HAP-1 (cell line): ENCODE results near the gene KLRC2.
"Not testable (repeated sequence)": the region's sequence is repeated elsewhere in the genome, so short reads cannot be mapped to it uniquely, and the experiment has no call there.

Source experiments
- DNase-seq, 2 experiments: peaks; one replicate each; pipeline ENCODE4 v3.0.0-alpha.2; 2016 to 2020; ENCODE audit warnings: low spot score in 2 of 2
- H3K27me3 ChIP-seq: fragments of 250-450 bp; sonication (Bioruptor Pico); 2 replicates; pipeline ENCODE4 v1.5.1; 2020; ENCODE audit warnings: low read depth, mild to moderate bottlenecking, moderate library complexity
- H3K36me3 ChIP-seq: fragments of 250-450 bp; sonication (Bioruptor Pico); replicated peaks from 2 replicates; pipeline ENCODE4 v1.5.1; 2020; ENCODE audit warnings: mild to moderate bottlenecking
- H3K4me1 ChIP-seq: fragments of 250-450 bp; sonication (Bioruptor Pico); 2 replicates; pipeline ENCODE4 v1.5.1; 2020; ENCODE audit warnings: mild to moderate bottlenecking
- H3K4me3 ChIP-seq: fragments of 250-450 bp; sonication (Bioruptor Pico); 2 replicates; pipeline ENCODE4 v1.5.1; 2020; ENCODE audit warnings: mild to moderate bottlenecking, moderate library complexity
- H3K9me3 ChIP-seq: fragments of 250-450 bp; sonication (Bioruptor Pico); 2 replicates; pipeline ENCODE4 v1.5.1; 2020; ENCODE audit warnings: mild to moderate bottlenecking, moderate library complexity
- in situ Hi-C: fragments of 300-500 bp; cut with MboI; formaldehyde crosslinking; loops from 3 replicates; pipeline ENCODE4 v1.14.3; 2020; ENCODE audit warnings: low sequenced_read_pairs, inconsistent platforms, mixed read lengths

Gene KLRC2

GRCh38 chr12:10395390-10395998, 40.3 kb downstream of the KLRC2 start:
- Histone ChIP-seq H3K4me1 (no peaks in the 10 kb centered on the region; the same call in 1 of the 2 replicates), H3K27me3 (no peaks in the 10 kb centered on the region), H3K36me3 (no peaks in the 10 kb centered on the region), H3K9me3 (no peaks in the 10 kb centered on the region), H3K4me3 (no peak overlapping the region)
- in situ Hi-C loops, result no loop called here
- DNase-seq, result peak; percentile 13 to 28

GRCh38 chr12:10394531-10395152, 41.2 kb downstream of the KLRC2 start:
- DNase-seq, H3K27me3 ChIP-seq, H3K36me3 ChIP-seq, H3K9me3 ChIP-seq, in situ Hi-C loops, H3K4me3 ChIP-seq, H3K4me1 ChIP-seq: not testable (repeated sequence)

- DNase-seq, result no peak
- Histone ChIP-seq H3K9me3 (no peaks in the 10 kb centered on the region), H3K4me3 (no peak overlapping the region), H3K27me3 (peaks cover 3% of the 10 kb centered on the region; the same call in 1 of the 2 replicates), H3K4me1 (no peaks in the 10 kb centered on the region; the same call in 1 of the 2 replicates), H3K36me3 (no peaks in the 10 kb centered on the region)
- in situ Hi-C loops, result no loop called here
Measured at GRCh38 chr12:10393291-10393690, 42.5 kb downstream of the KLRC2 start.

- in situ Hi-C loops, result no loop called here
- H3K4me3 ChIP-seq, result no peak overlapping the region
- H3K9me3 ChIP-seq, result no peaks in the 10 kb centered on the region
- DNase-seq, result no peak
- H3K27me3 ChIP-seq, result peaks cover 3% of the 10 kb centered on the region; the same call in 1 of the 2 replicates
- no peaks in the 10 kb centered on the region for H3K36me3 ChIP-seq
- H3K4me1 ChIP-seq, result no peaks in the 10 kb centered on the region; the same call in 1 of the 2 replicates
Measured at GRCh38 chr12:10392394-10392930, 43.3 kb downstream of the KLRC2 start.

GRCh38 chr12:10390991-10391390, 44.8 kb downstream of the KLRC2 start:
- H3K27me3 ChIP-seq, in situ Hi-C loops, DNase-seq, H3K4me3 ChIP-seq, H3K36me3 ChIP-seq, H3K4me1 ChIP-seq, H3K9me3 ChIP-seq: not testable (repeated sequence)

GRCh38 chr12:10389904-10390303, 45.9 kb downstream of the KLRC2 start, which contains the start of gene KLRK1:
Gene KLRK1 (minus strand): TSS chr12:10390041. CDS start chr12:10388810, 1,231 bp downstream.
- H3K4me1 ChIP-seq, result no peaks in the 10 kb centered on the region
- H3K9me3 ChIP-seq, result no peaks in the 10 kb centered on the region
- H3K27me3 ChIP-seq, result peaks cover 3% of the 10 kb centered on the region; the same call in 1 of the 2 replicates
- H3K36me3 ChIP-seq, result no peaks in the 10 kb centered on the region
- no peak within 1 kb of the TSS for H3K4me3 ChIP-seq
- in situ Hi-C loops, result no loop called here
- DNase-seq, result no peak

- no peak overlapping the region for H3K4me3 ChIP-seq
- peaks cover 3% of the 10 kb centered on the region; the same call in 1 of the 2 replicates for H3K27me3 ChIP-seq
- no peak for DNase-seq
- H3K9me3 ChIP-seq, result peaks cover 3% of the 10 kb centered on the region; the same call in 1 of the 2 replicates
- no peaks in the 10 kb centered on the region for H3K36me3 ChIP-seq
- no peaks in the 10 kb centered on the region for H3K4me1 ChIP-seq
- in situ Hi-C loops, result no loop called here
Measured at GRCh38 chr12:10388624-10389413, 47.0 kb downstream of the KLRC2 start.

GRCh38 chr12:10387498-10387897, 48.3 kb downstream of the KLRC2 start:
- DNase-seq, H3K9me3 ChIP-seq, H3K36me3 ChIP-seq, H3K4me3 ChIP-seq, H3K4me1 ChIP-seq, H3K27me3 ChIP-seq, in situ Hi-C loops: not testable (repeated sequence)

- no peaks in the 10 kb centered on the region for H3K4me1 ChIP-seq
- no peak overlapping the region for H3K4me3 ChIP-seq
- H3K27me3 ChIP-seq, result peaks cover 3% of the 10 kb centered on the region; the same call in 1 of the 2 replicates
- H3K9me3 ChIP-seq, result peaks cover 3% of the 10 kb centered on the region; the same call in 1 of the 2 replicates
- in situ Hi-C loops, result no loop called here
- DNase-seq, result no peak
- no peaks in the 10 kb centered on the region for H3K36me3 ChIP-seq
Measured at GRCh38 chr12:10386857-10387256, 49.0 kb downstream of the KLRC2 start.

- in situ Hi-C loops, result no loop called here
- Histone ChIP-seq H3K27me3 (peaks cover 3% of the 10 kb centered on the region; the same call in 1 of the 2 replicates), H3K4me1 (no peaks in the 10 kb centered on the region), H3K4me3 (no peak overlapping the region), H3K9me3 (peaks cover 3% of the 10 kb centered on the region; the same call in 1 of the 2 replicates), H3K36me3 (no peaks in the 10 kb centered on the region)
- no peak for DNase-seq
Measured at GRCh38 chr12:10385166-10385613, 50.6 kb downstream of the KLRC2 start.

- H3K4me3 ChIP-seq, result no peak overlapping the region
- H3K36me3 ChIP-seq, result no peaks in the 10 kb centered on the region
- no peaks in the 10 kb centered on the region for H3K4me1 ChIP-seq
- in situ Hi-C loops, result no loop called here
- peaks cover 3% of the 10 kb centered on the region; the same call in 1 of the 2 replicates for H3K9me3 ChIP-seq
- H3K27me3 ChIP-seq, result no peaks in the 10 kb centered on the region
- DNase-seq, result no peak
Measured at GRCh38 chr12:10384191-10384590, 51.6 kb downstream of the KLRC2 start.

GRCh38 chr12:10381928-10382628, 53.7 kb downstream of the KLRC2 start:
- DNase-seq, result no peak
- Histone ChIP-seq H3K27me3 (no peaks in the 10 kb centered on the region), H3K4me3 (no peak overlapping the region), H3K9me3 (peaks cover 3% of the 10 kb centered on the region; the same call in 1 of the 2 replicates), H3K4me1 (no peaks in the 10 kb centered on the region), H3K36me3 (no peaks in the 10 kb centered on the region)
- in situ Hi-C loops, result no loop called here
